GM19467 (cell line): ENCODE data around the gene SULT2B1.

Source experiments
- ATAC-seq: cut with Tn5 transposase; IDR thresholded peaks from one replicate; pipeline ENCODE4 v1.9.1; 2021; ENCODE audit warnings: mild to moderate bottlenecking, moderate library complexity; ENCODE audit not compliant: unreplicated experiment

The SULT2B1 gene

GRCh38 chr19:48598996-48599700 is 47.2 kb downstream of the SULT2B1 start:
- no peak for ATAC-seq

DNA sequence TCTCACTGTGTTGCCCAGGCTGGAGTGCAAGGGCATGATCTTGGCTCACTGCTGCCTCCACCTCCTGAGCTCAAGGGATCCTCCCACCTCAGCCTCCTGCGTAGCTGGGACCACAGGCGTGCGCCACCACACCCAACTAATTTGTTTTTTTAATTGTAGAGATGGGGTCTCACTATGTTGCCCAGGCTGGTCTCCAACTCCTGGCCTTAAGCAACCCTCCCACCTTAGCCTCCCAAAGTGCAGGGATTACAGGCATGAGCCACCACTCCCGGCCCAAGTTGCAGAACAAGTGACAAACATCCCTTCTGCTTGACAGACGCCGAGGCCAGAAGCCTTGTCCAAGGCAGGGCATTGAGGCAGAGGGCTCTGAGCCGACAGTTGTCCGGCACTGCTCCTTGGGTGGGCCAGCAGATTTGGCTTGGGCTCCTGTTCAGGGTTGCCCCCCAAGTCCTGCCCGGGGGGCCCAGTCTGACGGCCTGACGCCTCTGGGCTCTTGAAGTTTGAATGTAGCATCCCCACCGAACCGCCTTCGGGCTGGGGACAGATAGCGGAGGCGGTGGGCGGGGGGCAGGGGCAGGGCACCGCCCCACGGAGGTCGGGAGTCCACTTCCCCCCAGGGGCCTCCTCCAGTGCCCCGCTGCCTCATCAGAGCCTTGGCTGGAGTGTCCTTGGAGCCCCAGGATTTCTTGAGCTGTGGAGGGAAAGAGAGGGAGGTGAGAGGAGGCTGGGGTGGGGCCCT is 48.9 kb downstream of the SULT2B1 start:
- ATAC-seq: no peak

GRCh38 chr19:48603001-48603400 is 51.0 kb downstream of the SULT2B1 start:
- no peak for ATAC-seq

DNA sequence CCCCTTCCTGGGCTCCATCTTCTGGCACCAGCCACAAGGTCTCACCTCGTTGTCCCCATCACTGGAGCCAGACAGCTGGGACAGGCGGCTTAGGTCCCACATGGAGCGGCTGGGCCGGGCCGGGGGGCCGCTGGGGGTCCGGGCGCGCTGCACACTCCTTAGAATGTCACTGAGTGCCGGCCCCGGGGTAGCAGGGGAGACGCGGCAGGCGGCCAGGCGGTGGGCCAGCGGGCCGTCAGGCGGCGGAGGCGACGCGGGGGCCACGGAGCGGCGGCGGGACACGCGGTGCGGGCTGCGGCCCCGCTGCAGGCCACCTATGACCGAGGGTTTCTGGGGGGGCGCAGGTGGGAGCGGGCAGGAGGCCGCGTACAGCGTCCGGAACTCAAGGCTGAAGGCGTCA is 51.5 kb downstream of the SULT2B1 start:
- no peak for ATAC-seq

- ATAC-seq: no peak
Measured at GRCh38 chr19:48603850-48604249, 51.9 kb downstream of the SULT2B1 start.

DNA sequence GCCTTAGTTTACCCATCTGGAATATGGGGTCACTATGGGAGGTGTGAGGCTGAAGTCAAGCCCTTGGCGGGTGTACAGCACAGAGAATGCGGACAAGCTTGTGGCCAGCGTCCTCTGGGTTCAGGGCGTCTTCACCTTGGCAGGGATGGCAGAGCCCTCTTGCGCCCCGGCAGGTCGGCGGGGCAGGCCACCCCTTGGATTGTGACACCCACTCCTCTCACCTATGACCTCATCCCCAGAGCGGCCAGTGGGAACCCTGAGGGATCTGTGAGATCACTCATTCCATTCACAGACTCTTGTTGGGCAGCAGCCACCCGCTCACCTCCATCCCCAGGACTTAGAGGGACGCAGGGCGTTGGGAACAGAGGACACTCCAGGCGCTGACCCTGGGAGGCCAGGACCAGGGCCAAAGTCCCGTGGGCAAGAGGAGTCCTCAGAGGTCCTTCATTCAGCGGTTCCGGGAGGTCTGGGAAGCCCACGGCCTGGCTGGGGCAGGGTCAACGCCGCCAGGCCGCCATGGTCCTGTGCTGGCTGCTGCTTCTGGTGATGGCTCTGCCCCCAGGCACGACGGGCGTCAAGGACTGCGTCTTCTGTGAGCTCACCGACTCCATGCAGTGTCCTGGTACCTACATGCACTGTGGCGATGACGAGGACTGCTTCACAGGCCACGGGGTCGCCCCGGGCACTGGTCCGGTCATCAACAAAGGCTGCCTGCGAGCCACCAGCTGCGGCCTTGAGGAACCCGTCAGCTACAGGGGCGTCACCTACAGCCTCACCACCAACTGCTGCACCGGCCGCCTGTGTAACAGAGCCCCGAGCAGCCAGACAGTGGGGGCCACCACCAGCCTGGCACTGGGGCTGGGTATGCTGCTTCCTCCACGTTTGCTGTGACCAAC is 54.7 kb downstream of the SULT2B1 start, which contains the start of gene SPACA4:
TSS of gene SPACA4 (plus strand) at position 280 of the 896 bp plus-strand sequence. CDS start at position 517, 237 bp downstream.
- ATAC-seq: no peak

DNA sequence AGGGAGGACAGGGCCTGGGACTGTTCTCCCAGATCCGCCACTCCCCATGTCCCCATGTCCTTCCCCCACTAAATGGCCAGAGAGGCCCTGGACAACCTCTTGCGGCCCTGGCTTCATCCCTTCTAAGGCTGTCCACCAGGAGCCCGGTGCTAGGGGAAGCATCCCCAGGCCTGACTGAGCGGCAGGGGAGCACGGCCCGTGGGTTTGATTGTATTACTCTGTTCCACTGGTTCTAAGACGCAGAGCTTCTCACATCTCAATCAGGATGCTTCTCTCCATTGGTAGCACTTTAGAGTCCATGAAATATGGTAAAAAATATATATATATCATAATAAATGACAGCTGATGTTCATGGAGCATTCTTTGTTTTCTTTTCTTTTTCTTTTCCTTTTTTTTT is 55.4 kb downstream of the SULT2B1 start:
- no peak for ATAC-seq

- ATAC-seq: no peak
Measured at GRCh38 chr19:48608798-48609263, 56.9 kb downstream of the SULT2B1 start.

- ATAC-seq: no peak
Measured at GRCh38 chr19:48609571-48610108, 57.7 kb downstream of the SULT2B1 start.

GRCh38 chr19:48611872-48612271 is 59.9 kb downstream of the SULT2B1 start:
- ATAC-seq: no peak

GRCh38 chr19:48613024-48613851 is 61.3 kb downstream of the SULT2B1 start:
- no peak for ATAC-seq

GRCh38 chr19:48613852-48614435 is 62.0 kb downstream of the SULT2B1 start:
- ATAC-seq: no peak

- no peak for ATAC-seq
Measured at GRCh38 chr19:48614436-48615230, 62.7 kb downstream of the SULT2B1 start, which contains the start of gene FAM83E. FAM83E (minus strand) TSS chr19:48615076; CDS start chr19:48613372, 1,704 bp downstream.

DNA sequence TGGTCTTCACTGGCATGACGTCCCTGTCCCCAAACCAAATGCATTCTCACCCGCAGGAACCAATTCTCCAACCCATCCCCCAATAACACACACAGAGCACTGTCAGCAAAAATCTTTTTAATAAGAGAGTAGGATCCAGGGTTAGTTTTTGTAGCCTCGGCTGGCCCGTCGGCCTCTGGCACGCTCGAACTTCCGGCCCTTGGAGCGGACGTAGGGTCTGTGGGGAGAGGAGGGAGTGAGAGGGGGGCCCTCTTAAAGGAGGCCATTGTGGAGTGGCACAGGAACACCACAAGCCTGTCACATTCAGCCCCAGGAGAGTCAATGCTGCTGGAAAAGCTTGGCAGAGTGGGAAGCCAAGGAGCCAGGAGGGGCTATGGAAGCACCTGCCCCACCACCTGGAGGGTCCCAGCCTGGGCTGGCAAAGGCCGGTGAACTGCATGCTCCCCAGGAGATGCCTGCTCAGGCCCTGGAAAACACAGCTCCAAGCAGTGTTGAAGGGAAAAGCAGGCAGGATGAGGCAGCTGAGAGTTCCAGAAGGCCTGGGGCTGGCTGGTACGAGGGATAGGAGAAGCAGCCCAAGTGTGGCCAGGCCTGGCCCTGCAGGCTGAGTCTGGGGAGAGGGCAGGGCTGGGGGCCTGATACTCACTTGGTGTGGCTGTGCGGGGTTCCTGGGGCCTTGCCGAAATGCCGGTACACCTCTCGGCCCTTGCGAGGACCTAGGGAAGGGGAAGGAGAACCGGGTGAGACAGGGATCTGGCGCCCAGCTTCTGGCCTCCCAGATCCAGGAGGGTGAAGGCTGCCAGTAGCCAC is 63.5 kb downstream of the SULT2B1 start:
- no peak for ATAC-seq

DNA sequence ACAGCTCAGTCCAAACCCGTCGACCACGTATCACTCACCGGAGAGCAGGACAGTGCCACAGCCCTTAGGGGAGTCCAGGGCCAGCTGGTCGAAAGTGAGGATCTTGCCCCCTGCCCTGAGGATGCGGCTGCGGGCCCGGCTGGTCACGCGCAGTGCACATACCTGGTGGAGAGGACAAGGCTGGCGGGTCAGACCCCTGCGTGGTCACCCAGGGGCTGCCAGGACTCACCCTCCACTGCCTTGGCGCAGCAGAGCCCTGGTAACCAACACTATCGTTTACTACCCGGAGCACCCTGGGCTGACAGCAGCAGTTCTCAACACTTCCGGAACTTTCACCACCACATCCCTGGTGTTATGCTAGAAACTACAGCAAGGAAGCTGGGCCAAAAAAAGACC is 64.1 kb downstream of the SULT2B1 start:
- no peak for ATAC-seq

DNA sequence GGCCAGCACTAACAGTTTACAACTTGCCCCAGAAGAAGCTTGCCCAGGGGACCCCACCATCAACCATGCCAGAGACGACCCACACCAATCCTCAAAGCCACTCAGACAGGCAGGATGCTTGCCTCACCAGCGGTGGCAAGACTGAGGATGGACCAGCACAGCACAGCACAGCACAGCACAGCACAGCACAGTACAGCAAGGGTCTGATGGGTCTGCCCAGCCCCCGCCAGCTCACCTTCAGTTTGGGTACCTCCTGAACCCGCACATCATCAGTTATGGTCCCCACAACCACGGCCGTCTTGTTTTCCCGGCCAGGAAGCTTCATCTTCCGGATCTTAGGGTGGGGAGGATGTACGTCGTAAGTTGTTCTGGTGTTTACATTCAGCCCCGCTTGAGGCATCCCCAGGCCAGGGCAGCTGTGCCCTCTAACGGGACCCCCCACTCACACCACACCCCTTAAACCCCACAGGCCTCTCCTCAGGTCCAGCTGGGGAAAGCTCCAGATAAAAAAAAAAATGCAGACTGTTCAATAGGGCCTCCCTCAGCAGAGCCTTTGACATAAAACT is 64.6 kb downstream of the SULT2B1 start:
- no peak for ATAC-seq

DNA sequence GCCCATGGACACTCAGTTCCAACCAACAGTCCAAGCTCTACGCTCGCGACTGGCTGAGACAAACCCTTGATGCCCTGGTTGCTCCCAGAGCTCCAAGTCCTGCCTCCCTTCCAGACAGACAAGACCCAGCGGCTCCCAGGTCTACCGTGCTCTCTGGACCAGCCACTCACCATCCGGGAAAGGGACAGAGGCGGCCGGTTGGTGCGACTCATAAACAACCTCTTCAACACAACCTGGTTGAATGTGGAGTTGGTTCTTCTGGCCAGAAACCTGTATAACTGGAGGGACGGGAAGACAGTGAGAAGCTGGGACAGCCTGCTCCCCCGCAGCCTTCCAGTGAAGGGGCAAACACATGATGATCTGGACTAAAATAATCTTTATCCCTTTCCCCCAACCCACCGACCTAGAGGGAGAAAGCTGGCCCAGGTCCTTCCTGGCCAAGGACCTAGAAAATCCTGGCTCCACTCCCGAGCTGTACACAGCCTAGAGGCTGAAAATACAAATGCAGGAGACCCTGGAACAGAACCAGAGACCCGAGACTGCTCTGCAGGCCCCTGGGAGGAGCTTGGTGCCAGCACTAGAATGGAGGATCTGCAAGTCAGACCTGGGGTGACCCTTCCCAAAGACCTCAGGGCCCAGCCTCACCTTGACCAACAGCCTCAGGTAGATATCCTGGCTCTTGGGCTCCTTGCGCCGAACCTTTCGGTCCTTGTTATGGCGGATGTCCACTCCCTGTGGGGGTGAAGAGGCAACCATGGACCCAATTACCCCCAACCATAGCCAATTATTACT is 65.4 kb downstream of the SULT2B1 start:
- ATAC-seq: no peak
